Parathyroid adenoma (tissue), 2 donors: ENCODE results near the gene PRPF6.

Source experiments
- H2AFZ ChIP-seq: fragments of 300-600 bp; sonication (generic); one replicate; pipeline ENCODE4 v1.7.0; 2017; ENCODE audit warnings: antibody characterized with exemption, mild to moderate bottlenecking
- H3K27ac ChIP-seq: fragments of 300-600 bp; sonication (generic); one replicate; pipeline ENCODE4 v1.7.0; 2017
- H3K27me3 ChIP-seq: fragments of 300-600 bp; sonication (generic); one replicate; pipeline ENCODE4 v1.7.0; 2017; ENCODE audit warnings: low read length; ENCODE audit not compliant: control insufficient read depth, insufficient read depth
- H3K36me3 ChIP-seq: fragments of 300-600 bp; sonication (generic); one replicate; pipeline ENCODE4 v1.7.0; 2017; ENCODE audit warnings: low read length; ENCODE audit not compliant: control insufficient read depth, insufficient read depth
- H3K4me1 ChIP-seq: fragments of 300-600 bp; sonication (generic); one replicate; pipeline ENCODE4 v1.7.0; 2017; ENCODE audit warnings: control low read depth
- H3K4me2 ChIP-seq: fragments of 300-600 bp; sonication (generic); one replicate; pipeline ENCODE4 v1.7.0; 2017; ENCODE audit warnings: low read length
- H3K4me3 ChIP-seq: fragments of 300-600 bp; sonication (generic); one replicate; pipeline ENCODE4 v1.7.0; 2017; ENCODE audit warnings: low read depth, low read length
- H3K79me2 ChIP-seq: fragments of 300-600 bp; sonication (generic); one replicate; pipeline ENCODE4 v1.7.0; 2017; ENCODE audit warnings: control low read depth
- H3K9ac ChIP-seq: fragments of 300-600 bp; sonication (generic); one replicate; pipeline ENCODE4 v1.7.0; 2017; ENCODE audit warnings: mild to moderate bottlenecking
- H3K9me3 ChIP-seq: fragments of 300-600 bp; sonication (generic); one replicate; pipeline ENCODE4 v1.7.0; 2017; ENCODE audit warnings: low read length; ENCODE audit not compliant: control insufficient read depth
- TF ChIP-seq, protein P1 (sequence below): fragments of 300-600 bp; sonication (generic); IDR thresholded peaks from one replicate; pipeline ENCODE4 v1.7.0; 2017; ENCODE audit warnings: antibody characterized with exemption, mild to moderate bottlenecking
- donor health status: primary hyperparathyroidism.

Gene PRPF6

DNA sequence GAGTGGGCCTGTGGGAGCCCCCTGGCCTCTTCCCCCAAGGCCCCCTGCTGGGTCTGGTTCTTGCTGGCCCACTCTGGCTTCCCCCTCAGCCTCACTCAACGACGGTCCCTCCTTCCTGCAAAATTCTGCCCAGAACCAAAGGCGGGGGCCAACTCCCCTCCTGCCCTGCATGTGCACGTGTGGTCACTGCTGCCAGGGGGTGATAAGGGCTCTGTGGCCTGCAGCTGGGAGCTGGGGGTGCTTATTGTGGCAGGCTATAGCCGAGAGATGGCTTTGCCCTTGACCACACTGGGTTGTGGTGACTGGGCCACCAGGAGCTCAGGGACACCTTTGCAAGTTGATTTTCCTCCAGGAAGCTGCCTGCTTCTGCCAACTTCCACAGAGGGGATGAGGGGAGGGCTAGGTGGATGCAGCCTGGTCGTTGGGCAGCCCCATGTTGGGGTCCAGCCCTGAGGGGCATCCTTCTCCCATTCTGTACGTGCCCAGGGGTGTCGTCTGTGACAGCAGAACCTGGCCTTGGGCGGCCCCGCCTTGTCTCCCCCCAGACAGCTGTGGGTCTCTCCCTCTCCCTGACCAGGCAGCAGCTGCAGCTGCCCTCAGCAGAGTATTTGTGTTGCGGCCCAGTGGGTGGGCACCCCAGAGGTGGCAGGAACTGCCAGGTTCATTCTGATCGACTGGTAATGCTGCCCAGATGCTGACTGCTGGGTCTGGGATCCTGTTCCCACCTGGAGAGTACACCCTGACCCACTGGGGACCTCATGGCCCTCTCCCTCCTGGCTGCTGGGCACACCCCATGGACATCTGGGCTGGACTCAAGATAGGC lies 87.7 kb downstream of the PRPF6 start:
- Histone ChIP-seq H2AFZ (no peak overlapping the region), H3K79me2 (peaks cover 5% of the 10 kb centered on the region), H3K9ac (no peak overlapping the region), H3K27me3 (no peaks in the 10 kb centered on the region), H3K36me3 (no peaks in the 10 kb centered on the region), H3K27ac (no peak overlapping the region), H3K9me3 (no peaks in the 10 kb centered on the region), H3K4me2 (no peak overlapping the region), H3K4me3 (no peak overlapping the region), H3K4me1 (peaks cover 16% of the 10 kb centered on the region)
- TF ChIP-seq, protein P1, sequence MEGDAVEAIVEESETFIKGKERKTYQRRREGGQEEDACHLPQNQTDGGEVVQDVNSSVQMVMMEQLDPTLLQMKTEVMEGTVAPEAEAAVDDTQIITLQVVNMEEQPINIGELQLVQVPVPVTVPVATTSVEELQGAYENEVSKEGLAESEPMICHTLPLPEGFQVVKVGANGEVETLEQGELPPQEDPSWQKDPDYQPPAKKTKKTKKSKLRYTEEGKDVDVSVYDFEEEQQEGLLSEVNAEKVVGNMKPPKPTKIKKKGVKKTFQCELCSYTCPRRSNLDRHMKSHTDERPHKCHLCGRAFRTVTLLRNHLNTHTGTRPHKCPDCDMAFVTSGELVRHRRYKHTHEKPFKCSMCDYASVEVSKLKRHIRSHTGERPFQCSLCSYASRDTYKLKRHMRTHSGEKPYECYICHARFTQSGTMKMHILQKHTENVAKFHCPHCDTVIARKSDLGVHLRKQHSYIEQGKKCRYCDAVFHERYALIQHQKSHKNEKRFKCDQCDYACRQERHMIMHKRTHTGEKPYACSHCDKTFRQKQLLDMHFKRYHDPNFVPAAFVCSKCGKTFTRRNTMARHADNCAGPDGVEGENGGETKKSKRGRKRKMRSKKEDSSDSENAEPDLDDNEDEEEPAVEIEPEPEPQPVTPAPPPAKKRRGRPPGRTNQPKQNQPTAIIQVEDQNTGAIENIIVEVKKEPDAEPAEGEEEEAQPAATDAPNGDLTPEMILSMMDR, result no peak

DNA sequence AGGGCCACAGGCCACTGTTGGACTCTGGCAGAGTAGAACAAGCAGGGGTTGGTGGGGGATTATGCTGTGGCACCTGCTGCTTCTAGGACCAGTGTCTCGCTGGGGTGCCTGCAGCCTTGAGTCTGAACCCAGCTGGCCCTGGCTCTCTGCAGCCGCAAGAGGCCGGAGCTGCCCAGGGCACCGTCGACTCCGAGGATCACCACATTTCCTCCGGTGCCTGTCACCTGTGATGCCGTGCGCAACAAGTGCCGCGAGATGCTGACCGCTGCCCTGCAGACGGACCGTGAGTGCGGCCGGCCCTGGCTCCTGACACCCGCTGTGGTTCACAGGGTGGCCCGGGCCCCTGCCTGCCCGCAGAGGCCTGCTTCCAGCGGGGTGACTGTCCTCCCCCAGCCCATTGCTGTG lies 88.3 kb downstream of the PRPF6 start:
- no peak overlapping the region for H2AFZ ChIP-seq
- H3K79me2 ChIP-seq, result peaks cover 5% of the 10 kb centered on the region
- no peak overlapping the region for H3K4me2 ChIP-seq
- TF ChIP-seq, protein P1, result no peak
- no peaks in the 10 kb centered on the region for H3K9me3 ChIP-seq
- no peaks in the 10 kb centered on the region for H3K27me3 ChIP-seq
- peaks cover 16% of the 10 kb centered on the region for H3K4me1 ChIP-seq
- H3K36me3 ChIP-seq, result no peaks in the 10 kb centered on the region
- H3K27ac ChIP-seq, result no peak overlapping the region
- H3K4me3 ChIP-seq, result no peak overlapping the region
- H3K9ac ChIP-seq, result no peak overlapping the region

DNA sequence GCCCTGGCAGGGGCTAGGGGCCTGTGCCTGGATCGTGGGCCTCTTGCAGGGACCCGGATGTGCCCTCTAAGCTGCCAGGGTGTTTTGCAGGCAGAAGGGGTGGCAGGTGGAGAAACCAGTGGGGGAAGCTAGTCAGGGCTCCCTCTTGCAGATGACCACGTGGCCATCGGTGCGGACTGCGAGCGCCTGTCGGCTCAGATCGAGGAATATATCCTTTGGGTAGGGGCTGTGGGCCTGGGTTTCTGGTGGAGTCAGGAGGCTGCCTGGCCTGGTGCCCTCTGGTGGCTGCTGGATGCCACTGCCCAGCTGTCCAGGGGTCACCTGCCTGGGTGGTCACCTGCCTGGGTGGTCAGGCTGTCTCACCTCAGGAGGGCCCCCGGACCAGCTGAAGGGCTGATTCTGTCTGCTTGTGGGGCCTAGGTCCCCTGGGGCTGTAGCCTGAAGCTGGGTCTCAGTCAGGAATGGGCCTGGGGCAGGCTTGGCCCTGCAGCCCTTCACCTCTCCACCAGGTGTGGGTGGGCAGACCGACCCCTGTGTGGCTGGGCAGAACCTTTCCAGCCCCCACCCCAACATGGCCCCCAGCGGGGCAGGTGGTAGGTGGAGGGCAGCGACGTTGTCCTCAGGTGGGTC lies 88.8 kb downstream of the PRPF6 start:
- Histone ChIP-seq H3K9ac (no peak overlapping the region), H3K4me3 (no peak overlapping the region), H3K27me3 (no peaks in the 10 kb centered on the region), H2AFZ (no peak overlapping the region), H3K79me2 (peaks cover 2% of the 10 kb centered on the region), H3K36me3 (no peaks in the 10 kb centered on the region), H3K27ac (no peak overlapping the region), H3K4me2 (no peak overlapping the region), H3K9me3 (no peaks in the 10 kb centered on the region), H3K4me1 (peaks cover 11% of the 10 kb centered on the region)
- TF ChIP-seq, protein P1, result peak; percentile 76

DNA sequence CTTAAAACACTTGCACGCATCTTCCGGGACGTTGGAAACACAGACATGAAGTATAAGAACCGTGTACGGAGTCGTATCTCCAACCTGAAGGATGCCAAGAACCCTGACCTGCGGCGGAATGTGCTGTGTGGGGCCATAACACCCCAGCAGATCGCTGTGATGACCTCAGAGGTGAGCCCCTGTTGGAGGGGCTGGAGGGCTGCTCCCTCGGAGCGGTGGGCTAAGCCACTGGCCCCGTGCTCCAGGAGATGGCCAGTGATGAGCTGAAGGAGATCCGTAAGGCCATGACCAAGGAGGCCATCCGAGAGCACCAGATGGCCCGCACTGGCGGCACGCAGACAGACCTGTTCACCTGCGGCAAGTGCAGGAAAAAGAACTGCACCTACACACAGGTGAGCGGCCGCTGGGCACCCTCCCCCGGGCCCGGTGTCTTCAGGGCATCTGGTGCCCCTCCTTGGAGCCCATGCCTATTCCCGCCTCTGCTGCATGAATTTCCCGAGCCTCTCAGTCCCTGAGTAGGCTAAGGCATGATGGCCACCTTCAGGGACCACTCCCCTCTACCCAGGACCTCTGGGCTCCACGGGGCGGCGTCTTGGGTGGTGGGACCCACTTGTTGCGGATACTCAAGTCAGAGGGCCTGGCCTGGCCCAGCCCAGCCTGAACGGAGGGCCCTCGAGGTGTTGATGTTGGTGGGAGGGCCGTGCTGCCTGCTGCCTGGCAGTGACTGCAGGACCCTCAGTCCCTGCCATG lies 89.5 kb downstream of the PRPF6 start:
- no peaks in the 10 kb centered on the region for H3K9me3 ChIP-seq
- TF ChIP-seq, protein P1, result no peak
- H2AFZ ChIP-seq, result no peak overlapping the region
- H3K27ac ChIP-seq, result no peak overlapping the region
- peaks cover 5% of the 10 kb centered on the region for H3K4me1 ChIP-seq
- no peaks in the 10 kb centered on the region for H3K36me3 ChIP-seq
- no peaks in the 10 kb centered on the region for H3K27me3 ChIP-seq
- H3K4me2 ChIP-seq, result no peak overlapping the region
- no peaks in the 10 kb centered on the region for H3K79me2 ChIP-seq
- no peak overlapping the region for H3K4me3 ChIP-seq
- no peak overlapping the region for H3K9ac ChIP-seq
